Measurements from ENCODE around the gene RAD51AP2. TPM values are rescaled to one million over a fixed set of nuclear protein-coding genes. Genes with fewer than 3 reads are reported as not detected.

Gene RAD51AP2
- total and polyA plus RNA-seq, 3 donors from 2014 or later, result 2.7 to 22.7 (median 11.1) TPM

- intact Hi-C loops (cut with DNase I; ENCODE audit: low total_unique reads), result no loop called here
- H3K27me3 ChIP-seq, result no peaks in the 10 kb centered on the region
- no peaks in the 10 kb centered on the region for H3K4me1 ChIP-seq
- TF ChIP-seq CTCF (IDR thresholded peaks at IDR 0.05) (no peak), POLR2A (IDR thresholded peaks at IDR 0.05) (no peak)
- H3K9me3 ChIP-seq, result no peaks in the 10 kb centered on the region
- no peak overlapping the region for H3K27ac ChIP-seq
- 78 to 82% methylated on average over 6 of the region's 6 CpGs for WGBS, 2 donors
- DNase-seq, result peak; percentile 14
- no peak overlapping the region for H3K4me3 ChIP-seq
- no peaks in the 10 kb centered on the region for H3K36me3 ChIP-seq (ENCODE audit: low read depth, missing control alignments)
These were observed 47.2 kb downstream of the RAD51AP2 start for GRCh38 chr2:17470855-17471641.

DNA sequence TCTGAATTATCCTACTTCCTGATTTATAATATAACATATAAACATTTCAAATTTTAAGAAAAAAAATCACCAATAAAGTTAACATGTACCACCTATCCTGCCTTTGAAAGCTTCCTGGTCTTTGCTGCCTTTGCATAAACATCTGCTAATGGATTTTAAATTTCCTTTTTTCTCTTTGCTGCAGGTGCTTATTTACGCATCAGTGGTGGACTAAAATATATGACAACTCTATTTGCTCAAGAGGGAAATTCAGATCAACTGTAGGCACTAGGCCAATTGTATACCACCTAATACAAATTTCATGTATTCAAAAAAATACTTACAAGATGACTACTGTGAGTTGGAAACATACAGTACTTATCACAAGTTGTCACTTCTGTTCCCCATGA lies 57.2 kb downstream of the RAD51AP2 start:
- Histone ChIP-seq H3K27me3 (no peaks in the 10 kb centered on the region), H3K4me1 (no peaks in the 10 kb centered on the region), H3K36me3 (ENCODE audit: low read depth, missing control alignments) (no peaks in the 10 kb centered on the region), H3K4me3 (no peak overlapping the region), H3K27ac (no peak overlapping the region), H3K9me3 (no peaks in the 10 kb centered on the region)
- intact Hi-C loops (cut with DNase I; ENCODE audit: low total_unique reads), result no loop called here
- DNase-seq, result no peak
- WGBS, 2 donors, result 88 to 100% methylated on average over 1 of the region's 1 CpG
- no peak for TF ChIP-seq CTCF (IDR thresholded peaks at IDR 0.05)
- no peak for TF ChIP-seq POLR2A (IDR thresholded peaks at IDR 0.05)

Other genes starting within 250 kb of the RAD51AP2 start
- gene VSNL1, start 22.3 kb upstream of the RAD51AP2 start, total RNA-seq, result 1 to 10 TPM; 1.4 to 1.8 TPM
- gene VSNL1, start 22.3 kb upstream of the RAD51AP2 start, polyA plus RNA-seq (ENCODE audit: insufficient read depth, low read depth, low replicate concordance), result 0.46 TPM
- 10 to 100 TPM; 73.8 to 79.0 TPM for gene SMC6, start 235.4 kb upstream of the RAD51AP2 start, total RNA-seq
- 21.7 TPM for gene SMC6, start 235.4 kb upstream of the RAD51AP2 start, polyA plus RNA-seq (ENCODE audit: insufficient read depth, low read depth, low replicate concordance)
- 10 to 100 TPM; 31.9 to 59.1 TPM for gene GEN1, start 235.7 kb upstream of the RAD51AP2 start, total RNA-seq
- 12.8 TPM for gene GEN1, start 235.7 kb upstream of the RAD51AP2 start, polyA plus RNA-seq (ENCODE audit: insufficient read depth, low read depth, low replicate concordance)

All from testis (tissue), 3 donors.